WTC11 (cell line): ENCODE data around the gene SYTL4. TPM values are rescaled to one million over a fixed set of nuclear protein-coding genes. Genes with fewer than 3 reads are reported as not detected.

Experiments used
- ATAC-seq: fragments of 200-7000 bp; cut with Tn5 transposase; 2 replicates; pipeline ENCODE4 v1.10.0; 2021; ENCODE audit warnings: mild to moderate bottlenecking, moderate library complexity
- CTCF ChIA-PET: fragments of 300-600 bp; sonication (Branson Sonifier 250); formaldehyde crosslinking; loops from one replicate; lab custom pipeline; 2021; ENCODE audit warnings: antibody characterized with exemption; lab: Charles Lee
- POLR2A ChIA-PET: fragments of 350-600 bp; sonication (Branson Sonifier 250); formaldehyde crosslinking; loops from one replicate; lab custom pipeline; 2021; ENCODE audit warnings: antibody characterized with exemption; lab: Charles Lee
- DNase-seq: peaks from one replicate; pipeline ENCODE4 v3.0.0; 2021; ENCODE audit warnings: low spot score
- H3K27ac Mint-ChIP-seq: 2 replicates; pipeline ENCODE4 v1.8.0; 2021; ENCODE audit warnings: mixed read lengths
- H3K27me3 Mint-ChIP-seq: 2 replicates; pipeline ENCODE4 v1.8.0; 2021; ENCODE audit warnings: low read depth, mild to moderate bottlenecking, moderate library complexity, mixed read lengths
- H3K36me3 Mint-ChIP-seq: 2 replicates; pipeline ENCODE4 v1.8.0; 2021; ENCODE audit warnings: mixed read lengths
- H3K4me1 Mint-ChIP-seq: 2 replicates; pipeline ENCODE4 v1.8.0; 2022; ENCODE audit warnings: mixed read lengths
- H3K4me3 Mint-ChIP-seq: 2 replicates; pipeline ENCODE4 v1.8.0; 2021; ENCODE audit warnings: mild to moderate bottlenecking, moderate library complexity, mixed read lengths
- H3K9me3 Mint-ChIP-seq: 2 replicates; pipeline ENCODE4 v1.8.0; 2021; ENCODE audit warnings: mixed read lengths
- AFF4 ChIP-seq: sonication (generic); formaldehyde crosslinking; IDR thresholded peaks from 2 replicates; pipeline ENCODE4 v1.8.1; 2023; ENCODE audit warnings: mild to moderate bottlenecking, missing genetic modification reagents, borderline replicate concordance
- ATF1 ChIP-seq: sonication (generic); formaldehyde crosslinking; IDR thresholded peaks from 2 replicates; pipeline ENCODE4 v1.8.1; 2023; ENCODE audit warnings: mild to moderate bottlenecking, moderate library complexity, missing genetic modification reagents
- ATF6 ChIP-seq: sonication (generic); formaldehyde crosslinking; IDR thresholded peaks from 2 replicates; pipeline ENCODE4 v1.8.1; 2023; ENCODE audit warnings: mild to moderate bottlenecking, missing genetic modification reagents
- CREB1 ChIP-seq: sonication (generic); formaldehyde crosslinking; IDR thresholded peaks from 2 replicates; pipeline ENCODE4 v1.8.0; 2023; ENCODE audit warnings: mild to moderate bottlenecking, missing genetic modification reagents
- ELF4 ChIP-seq: sonication (generic); formaldehyde crosslinking; IDR thresholded peaks from 2 replicates; pipeline ENCODE4 v1.8.1; 2022; ENCODE audit warnings: low read depth, mild to moderate bottlenecking, moderate library complexity, missing genetic modification reagents
- EMX1 ChIP-seq: fragments of 250-450 bp; sonication (Bioruptor Pico); IDR thresholded peaks from 2 replicates; pipeline ENCODE4 v1.8.0; 2021; ENCODE audit warnings: mild to moderate bottlenecking
- HMGA2 ChIP-seq: fragments of 250-450 bp; sonication (Bioruptor Pico); IDR thresholded peaks from 2 replicates; pipeline ENCODE4 v1.4.0; 2021; ENCODE audit warnings: mild to moderate bottlenecking, moderate library complexity
- NR1H2 ChIP-seq: sonication (generic); formaldehyde crosslinking; IDR thresholded peaks from 2 replicates; pipeline ENCODE4 v1.9.0; 2021; ENCODE audit warnings: mild to moderate bottlenecking, moderate library complexity, missing genetic modification reagents
- RELA ChIP-seq: sonication (generic); formaldehyde crosslinking; IDR thresholded peaks from 2 replicates; pipeline ENCODE4 v1.8.1; 2022; ENCODE audit warnings: missing genetic modification reagents, mild to moderate bottlenecking, borderline replicate concordance
- SMAD3 ChIP-seq: sonication (generic); formaldehyde crosslinking; IDR thresholded peaks from 2 replicates; pipeline ENCODE4 v1.8.0; 2022; ENCODE audit warnings: missing genetic modification reagents, mild to moderate bottlenecking, borderline replicate concordance
- SP1 ChIP-seq: sonication (generic); formaldehyde crosslinking; conservative IDR thresholded peaks from 2 replicates; pipeline ENCODE4 v1.8.1; 2022; ENCODE audit warnings: missing genetic modification reagents
- TEAD1 ChIP-seq: sonication (generic); formaldehyde crosslinking; IDR thresholded peaks from 2 replicates; pipeline ENCODE4 v1.8.0; 2022; ENCODE audit warnings: mild to moderate bottlenecking, missing genetic modification reagents
- ZNF219 ChIP-seq: sonication (generic); formaldehyde crosslinking; IDR thresholded peaks from 2 replicates; pipeline ENCODE4 v1.8.0; 2023; ENCODE audit warnings: missing genetic modification reagents, mild to moderate bottlenecking, borderline replicate concordance
- ZNF232 ChIP-seq: sonication (generic); formaldehyde crosslinking; IDR thresholded peaks from 2 replicates; pipeline ENCODE4 v1.8.0; 2022; ENCODE audit warnings: mild to moderate bottlenecking, missing genetic modification reagents
- ZSCAN18 ChIP-seq: fragments of 250-450 bp; sonication (Bioruptor Pico); IDR thresholded peaks from 2 replicates; pipeline ENCODE4 v2.1.2; 2022; ENCODE audit warnings: mild to moderate bottlenecking, moderate library complexity
- total RNA-seq: library from RNA; stranded (reverse); gene quantifications from 3 replicates; pipeline ENCODE4 v1.2.3, GENCODE V29; 2021
- TF ChIP-seq, protein P1 (sequence below): sonication (generic); formaldehyde crosslinking; IDR thresholded peaks from 2 replicates; pipeline ENCODE4 v1.8.0; 2022; ENCODE audit warnings: mild to moderate bottlenecking, missing genetic modification reagents
- TF ChIP-seq, protein P2 (sequence below): fragments of 200-600 bp; IDR thresholded peaks from 2 replicates; pipeline ENCODE4 v1.8.0; 2022; ENCODE audit warnings: antibody characterized with exemption

The SYTL4 gene
- total RNA-seq, 1 experiment from 2014 or later, result 0.31 TPM

- no peak for TF ChIP-seq TEAD1 (CRISPR knock-in tag)
- TF ChIP-seq, protein P1, sequence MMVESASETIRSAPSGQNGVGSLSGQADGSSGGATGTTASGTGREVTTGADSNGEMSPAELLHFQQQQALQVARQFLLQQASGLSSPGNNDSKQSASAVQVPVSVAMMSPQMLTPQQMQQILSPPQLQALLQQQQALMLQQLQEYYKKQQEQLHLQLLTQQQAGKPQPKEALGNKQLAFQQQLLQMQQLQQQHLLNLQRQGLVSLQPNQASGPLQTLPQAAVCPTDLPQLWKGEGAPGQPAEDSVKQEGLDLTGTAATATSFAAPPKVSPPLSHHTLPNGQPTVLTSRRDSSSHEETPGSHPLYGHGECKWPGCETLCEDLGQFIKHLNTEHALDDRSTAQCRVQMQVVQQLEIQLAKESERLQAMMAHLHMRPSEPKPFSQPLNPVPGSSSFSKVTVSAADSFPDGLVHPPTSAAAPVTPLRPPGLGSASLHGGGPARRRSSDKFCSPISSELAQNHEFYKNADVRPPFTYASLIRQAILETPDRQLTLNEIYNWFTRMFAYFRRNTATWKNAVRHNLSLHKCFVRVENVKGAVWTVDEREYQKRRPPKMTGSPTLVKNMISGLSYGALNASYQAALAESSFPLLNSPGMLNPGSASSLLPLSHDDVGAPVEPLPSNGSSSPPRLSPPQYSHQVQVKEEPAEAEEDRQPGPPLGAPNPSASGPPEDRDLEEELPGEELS (CRISPR knock-in tag), result no peak
Observed at GRCh38 chrX:100704581-100705203, 27.2 kb downstream of the SYTL4 start (continued).

DNA sequence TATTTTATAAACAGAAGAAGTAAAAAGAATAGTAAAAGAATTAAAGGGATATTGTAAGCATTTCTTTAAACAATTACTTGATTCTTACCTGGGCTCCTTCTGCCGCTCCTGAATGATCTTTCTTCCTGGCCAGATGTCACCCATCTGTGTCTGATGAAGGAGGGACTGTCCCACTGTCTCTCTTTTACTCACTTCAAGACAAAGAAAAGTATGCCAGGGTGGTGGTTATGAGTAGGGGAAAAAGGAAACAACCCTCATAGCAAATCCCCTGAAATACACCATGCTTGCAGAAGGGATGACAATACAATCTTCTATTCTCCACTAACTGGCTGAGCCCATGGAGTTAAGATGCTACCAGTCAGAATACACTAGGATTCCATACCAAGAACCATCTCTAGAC lies 31.1 kb downstream of the SYTL4 start:
- Mint-ChIP-seq H3K4me1 (no peaks in the 10 kb centered on the region), H3K9me3 (no peaks in the 10 kb centered on the region), H3K27ac (no peak overlapping the region), H3K36me3 (no peaks in the 10 kb centered on the region), H3K27me3 (peaks cover 2% of the 10 kb centered on the region), H3K4me3 (no peak overlapping the region)
- CTCF ChIA-PET, result interaction anchor here (0.5 kb wide), 1 partner anchor 30 kb away, joined by 3 read pairs; no protein-coding TSS in a partner anchor
- no peak for TF ChIP-seq SP1 (CRISPR knock-in tag)
- no peak for ATAC-seq
- POLR2A ChIA-PET, result no interaction called here
- no peak for DNase-seq

DNA sequence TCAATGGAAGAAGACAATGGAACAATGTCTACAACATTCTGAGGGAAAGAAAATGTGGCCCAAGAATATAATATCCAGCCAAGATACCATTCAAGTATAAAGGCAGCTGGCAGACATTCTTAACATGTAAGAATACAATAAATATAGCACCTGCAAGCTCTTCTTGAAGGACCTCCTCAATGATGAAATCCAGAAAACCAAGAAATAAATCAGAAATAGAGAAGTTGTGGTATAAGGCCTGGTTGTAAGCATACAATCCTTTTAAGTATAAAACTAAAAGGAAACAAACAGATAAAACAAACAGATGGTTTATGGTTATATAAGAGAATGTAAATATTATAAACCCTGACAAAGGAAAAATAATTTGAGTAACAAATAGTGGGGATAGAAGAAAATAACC lies 33.4 kb downstream of the SYTL4 start:
- no peak for ATAC-seq
- Mint-ChIP-seq H3K27me3 (peaks cover 5% of the 10 kb centered on the region; the same call in 1 of the 2 replicates), H3K27ac (no peak overlapping the region), H3K4me3 (no peak overlapping the region), H3K36me3 (no peaks in the 10 kb centered on the region)
- DNase-seq, result no peak
- CTCF ChIA-PET, result no interaction called here
- TF ChIP-seq ZNF219 (CRISPR knock-in tag), result no peak
- TF ChIP-seq, all 79 proteins: peak for 0
- POLR2A ChIA-PET, result no interaction called here
- Mint-ChIP-seq H3K4me1 (no peaks in the 10 kb centered on the region), H3K9me3 (no peaks in the 10 kb centered on the region)

- Mint-ChIP-seq H3K27me3 (peaks cover 5% of the 10 kb centered on the region; the same call in 1 of the 2 replicates), H3K27ac (no peak overlapping the region), H3K4me1 (no peaks in the 10 kb centered on the region)
Observed at GRCh38 chrX:100696699-100697351, 35.1 kb downstream of the SYTL4 start.

More at GRCh38 chrX:100696699-100697351, 35.1 kb downstream of the SYTL4 start:
- no peak for TF ChIP-seq RELA (CRISPR knock-in tag)
- no peak for TF ChIP-seq HMGA2
- no peak for TF ChIP-seq SMAD3 (CRISPR knock-in tag)
- no peak for TF ChIP-seq ZSCAN18 (CRISPR knock-in tag)
- TF ChIP-seq, protein P2, sequence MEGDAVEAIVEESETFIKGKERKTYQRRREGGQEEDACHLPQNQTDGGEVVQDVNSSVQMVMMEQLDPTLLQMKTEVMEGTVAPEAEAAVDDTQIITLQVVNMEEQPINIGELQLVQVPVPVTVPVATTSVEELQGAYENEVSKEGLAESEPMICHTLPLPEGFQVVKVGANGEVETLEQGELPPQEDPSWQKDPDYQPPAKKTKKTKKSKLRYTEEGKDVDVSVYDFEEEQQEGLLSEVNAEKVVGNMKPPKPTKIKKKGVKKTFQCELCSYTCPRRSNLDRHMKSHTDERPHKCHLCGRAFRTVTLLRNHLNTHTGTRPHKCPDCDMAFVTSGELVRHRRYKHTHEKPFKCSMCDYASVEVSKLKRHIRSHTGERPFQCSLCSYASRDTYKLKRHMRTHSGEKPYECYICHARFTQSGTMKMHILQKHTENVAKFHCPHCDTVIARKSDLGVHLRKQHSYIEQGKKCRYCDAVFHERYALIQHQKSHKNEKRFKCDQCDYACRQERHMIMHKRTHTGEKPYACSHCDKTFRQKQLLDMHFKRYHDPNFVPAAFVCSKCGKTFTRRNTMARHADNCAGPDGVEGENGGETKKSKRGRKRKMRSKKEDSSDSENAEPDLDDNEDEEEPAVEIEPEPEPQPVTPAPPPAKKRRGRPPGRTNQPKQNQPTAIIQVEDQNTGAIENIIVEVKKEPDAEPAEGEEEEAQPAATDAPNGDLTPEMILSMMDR, result no peak
- no peak for TF ChIP-seq NR1H2 (CRISPR knock-in tag)
- no peak for TF ChIP-seq ZNF232 (CRISPR knock-in tag)
- no peak for TF ChIP-seq AFF4 (CRISPR knock-in tag)
- TF ChIP-seq ATF6 (CRISPR knock-in tag), result no peak
- TF ChIP-seq EMX1 (CRISPR knock-in tag), result no peak
- TF ChIP-seq CREB1 (CRISPR knock-in tag), result no peak
- TF ChIP-seq ELF4, result no peak
- no peak for TF ChIP-seq ATF1 (CRISPR knock-in tag)
- Mint-ChIP-seq H3K4me3 (no peak overlapping the region), H3K36me3 (no peaks in the 10 kb centered on the region), H3K9me3 (no peaks in the 10 kb centered on the region)
- ChIA-PET POLR2A (interaction anchor here (0.6 kb wide), 1 partner anchor 12 kb away, joined by 5 read pairs; no protein-coding TSS in a partner anchor), CTCF (interaction anchor here (0.7 kb wide), 1 partner anchor 72 kb away, joined by 4 read pairs; no protein-coding TSS in a partner anchor)
- ATAC-seq (no peak), DNase-seq (no peak)
